Left colon (tissue), 2 donors: ENCODE measurements around the gene C1orf74. TPM values are rescaled to one million over a fixed set of nuclear protein-coding genes. Genes with fewer than 3 reads are reported as not detected.

Source experiments
- ATAC-seq: fragments of 200-7000 bp; cut with Tn5 transposase; one replicate; pipeline ENCODE4 v1.9.1; 2020; ENCODE audit warnings: mild to moderate bottlenecking, moderate library complexity
- DNase-seq, 2 donors: peaks; one replicate each; pipeline ENCODE4 v3.0.0-alpha.2; 2020
- intact Hi-C, 2 donors: fragments of 100-400 bp; cut with DNase I in 1 of 2; cut with micrococcal nuclease in 1 of 2; formaldehyde crosslinking; loops; one replicate each; pipeline versions ENCODE4 v1.11.2 to v1.14.0; 2022; cut with DNase I, micrococcal nuclease
- total RNA-seq, 2 donors: library from RNA; stranded (reverse); fragmentation: NEBNext Ultra II Directional; extraction: Animal tissue kit (Norgen Biotek cat#: 25700); gene quantifications; one replicate each; pipeline ENCODE4 v1.2.1, GENCODE V29; 2021
- donor health status: DM: no; HTN: no; CAD: no.
- donor health status: DM: yes; HTN: yes; CAD: no.

The C1orf74 gene
- total RNA-seq, 2 donors from 2014 or later = 2.0 to 4.5 TPM

DNA sequence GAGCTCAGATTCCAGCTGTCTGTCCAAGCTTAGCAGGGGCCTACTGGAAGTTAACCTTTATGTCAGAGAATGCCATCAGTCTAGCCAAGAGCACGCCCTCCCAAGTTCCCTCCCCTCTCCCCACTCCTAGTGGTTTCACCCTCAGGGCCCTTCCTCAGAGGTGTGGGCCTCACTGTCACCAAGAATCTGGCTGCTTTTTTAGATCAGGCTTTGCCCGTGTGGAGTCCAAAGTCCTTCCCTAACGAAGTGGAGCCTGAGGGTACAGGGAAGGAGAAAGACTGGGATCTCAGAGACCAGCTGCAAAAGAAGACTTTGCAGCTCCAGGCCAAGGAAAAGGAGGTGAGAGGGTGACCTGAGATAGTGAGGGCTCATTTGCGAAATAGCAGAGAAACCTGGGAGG, 4.1 kb downstream of the C1orf74 start:
- intact Hi-C loops = no loop called here
- DNase-seq (no peak), ATAC-seq (no peak)

DNA sequence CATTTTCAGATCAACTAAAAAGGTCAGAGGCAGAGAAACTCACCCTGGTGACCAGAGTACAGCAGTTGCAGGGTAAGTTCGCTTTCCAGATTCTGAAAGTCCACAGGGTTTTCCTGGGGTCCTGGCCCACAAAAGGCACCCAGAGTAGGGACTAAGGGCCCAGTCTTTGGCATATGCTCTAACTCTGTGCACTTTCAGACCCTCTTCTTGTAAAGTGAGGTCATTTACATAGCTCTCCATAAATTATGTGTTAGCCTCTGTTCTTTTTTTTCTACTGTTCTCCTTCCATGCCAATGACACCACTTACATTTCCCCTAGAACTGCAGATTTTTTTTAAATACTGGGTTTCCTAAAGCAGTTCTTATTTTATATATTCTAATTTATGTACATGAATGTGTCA, 6.3 kb downstream of the C1orf74 start:
- no peak for ATAC-seq
- no peak for DNase-seq
- intact Hi-C loops = no loop called here

DNA sequence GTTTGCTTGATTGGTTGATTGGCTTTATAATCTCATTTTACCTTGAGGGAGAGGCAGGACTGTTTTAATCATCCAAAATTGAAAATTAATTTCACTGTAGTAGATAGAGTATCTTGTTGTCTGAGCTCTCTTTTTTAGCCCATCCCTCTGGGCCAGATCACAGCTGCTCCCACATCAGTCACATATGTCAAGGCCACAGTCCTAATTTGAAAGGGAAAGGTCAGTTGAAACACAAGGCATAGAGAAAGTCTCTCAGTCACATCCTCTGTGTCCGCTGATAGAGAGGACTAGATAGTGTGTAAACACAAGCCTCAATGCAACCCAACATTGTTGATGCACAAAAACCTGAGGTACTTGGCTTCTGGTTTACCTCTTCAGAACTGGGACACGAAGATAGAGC, 6.8 kb downstream of the C1orf74 start:
- intact Hi-C loops = no loop called here
- ATAC-seq (no peak), DNase-seq (no peak)

DNA sequence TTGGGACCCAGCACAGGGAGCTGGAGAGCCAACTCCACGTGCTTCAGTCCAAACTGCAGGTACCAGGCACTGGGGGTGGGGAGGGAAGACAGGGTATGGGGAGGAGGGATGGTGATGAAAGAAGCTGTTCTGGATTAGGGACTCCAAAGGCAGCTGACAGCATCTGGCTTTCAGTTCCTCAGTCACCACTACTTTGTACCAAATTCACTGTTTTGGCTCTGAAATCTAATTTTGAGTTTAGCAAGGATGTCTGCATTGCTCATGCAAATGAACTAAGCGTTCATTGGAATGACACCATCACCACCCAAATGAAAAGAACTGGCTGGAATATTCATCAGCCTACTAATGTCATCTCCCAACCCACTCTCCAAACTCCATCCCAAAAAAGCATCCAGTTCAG, 8.7 kb downstream of the C1orf74 start:
- no peak for ATAC-seq
- DNase-seq = no peak
- intact Hi-C loops = no loop called here

DNA sequence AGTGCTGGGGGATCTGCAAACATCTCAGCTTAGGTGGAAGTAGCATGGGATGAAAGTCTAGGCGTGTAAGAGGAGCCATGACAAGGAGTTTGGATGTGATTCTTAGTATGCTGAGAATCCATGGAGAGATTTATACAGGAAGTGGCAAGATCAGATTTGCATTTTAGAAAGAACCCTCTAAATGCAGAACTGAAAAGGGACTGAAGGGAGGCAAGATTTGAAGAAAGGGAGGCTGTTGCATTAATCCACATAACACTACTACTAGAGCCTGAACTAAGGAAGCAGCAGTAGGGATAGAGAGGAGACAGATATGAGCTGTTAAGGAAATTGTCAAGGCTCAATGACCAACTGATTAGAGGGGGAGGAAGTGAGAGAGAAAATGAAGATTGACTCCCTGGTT, 9.8 kb downstream of the C1orf74 start:
- no peak for DNase-seq
- no peak for ATAC-seq
- intact Hi-C loops = no loop called here

DNA sequence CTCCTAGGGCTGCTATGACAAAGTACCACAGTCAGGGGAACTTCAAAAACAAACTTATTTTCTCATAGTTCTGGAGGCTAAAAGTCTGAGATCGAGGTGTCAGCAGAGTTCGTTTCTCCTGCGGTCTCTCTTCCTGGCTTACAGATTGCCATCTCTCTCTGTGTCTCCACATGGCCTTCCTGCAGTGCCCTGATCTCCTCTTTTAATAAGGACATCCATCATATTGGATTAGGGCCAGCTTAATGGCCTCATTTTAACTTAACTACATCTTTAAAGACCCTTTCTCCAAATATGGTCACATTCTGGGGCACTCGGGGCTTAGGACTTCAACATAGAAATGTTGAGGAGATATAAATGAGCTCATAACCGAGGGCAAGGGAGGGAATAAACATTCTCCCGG, 12.2 kb downstream of the C1orf74 start:
- intact Hi-C loops = no loop called here
- ATAC-seq (no peak), DNase-seq (no peak)

DNA sequence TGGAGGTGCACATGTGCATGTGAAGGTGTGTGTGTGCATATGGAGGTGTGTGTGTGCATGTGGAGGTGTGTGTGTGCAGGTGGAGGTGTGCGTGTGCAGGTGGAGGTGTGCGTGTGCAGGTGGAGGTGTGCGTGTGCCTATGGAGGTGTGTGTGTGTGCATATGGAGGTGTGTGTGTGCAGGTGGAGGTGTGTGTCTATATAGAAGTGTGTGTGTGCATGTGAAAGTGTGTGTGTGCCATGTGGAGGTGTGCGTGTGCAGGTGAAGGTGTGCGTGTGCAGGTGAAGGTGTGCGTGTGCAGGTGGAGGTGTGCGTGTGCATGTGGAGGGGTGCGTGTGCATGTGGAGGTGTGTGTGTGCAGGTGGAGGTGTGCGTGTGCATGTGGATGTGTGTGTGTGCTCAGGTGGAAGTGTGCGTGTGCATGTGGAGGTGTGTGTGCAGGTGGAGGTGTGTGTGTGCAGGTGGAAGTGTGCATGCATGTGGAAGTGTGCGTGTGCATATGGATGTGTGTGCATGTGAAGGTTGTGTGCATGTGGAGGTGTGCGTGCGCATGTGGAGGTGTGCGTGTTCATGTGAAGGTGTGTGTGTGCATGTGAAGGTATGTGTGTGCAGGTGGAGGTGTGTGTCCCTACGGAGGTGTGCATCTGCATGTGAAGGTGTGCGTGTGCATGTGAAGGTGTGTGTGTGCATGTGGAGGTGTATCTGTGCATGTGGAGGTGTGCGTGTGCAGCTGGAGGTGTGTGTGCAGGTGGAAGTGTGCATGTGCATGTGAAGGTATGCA, 13.5 kb downstream of the C1orf74 start:
- DNase-seq (no peak), ATAC-seq (no peak)
- intact Hi-C loops = no loop called here

DNA sequence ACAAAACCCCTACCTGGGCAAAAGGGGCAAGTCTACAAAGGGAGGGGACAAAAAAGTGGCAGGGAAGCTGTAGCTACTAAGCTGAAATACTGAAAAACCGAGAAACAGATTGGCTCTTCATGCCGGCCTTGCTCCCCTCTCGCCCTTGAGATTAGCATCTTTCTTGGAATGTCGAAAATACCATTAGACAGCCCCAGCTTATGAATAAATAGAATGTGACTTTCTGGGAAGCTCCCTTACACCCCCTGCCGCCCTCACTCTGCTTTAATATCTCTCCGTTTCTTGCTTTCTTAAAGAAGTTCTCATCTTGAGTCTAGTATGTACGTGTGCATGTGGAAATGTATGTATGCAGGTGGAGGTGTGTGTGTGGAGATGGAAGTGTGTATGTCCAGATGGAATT, 14.4 kb downstream of the C1orf74 start:
- DNase-seq (no peak), ATAC-seq (no peak)
- intact Hi-C loops = no loop called here

DNA sequence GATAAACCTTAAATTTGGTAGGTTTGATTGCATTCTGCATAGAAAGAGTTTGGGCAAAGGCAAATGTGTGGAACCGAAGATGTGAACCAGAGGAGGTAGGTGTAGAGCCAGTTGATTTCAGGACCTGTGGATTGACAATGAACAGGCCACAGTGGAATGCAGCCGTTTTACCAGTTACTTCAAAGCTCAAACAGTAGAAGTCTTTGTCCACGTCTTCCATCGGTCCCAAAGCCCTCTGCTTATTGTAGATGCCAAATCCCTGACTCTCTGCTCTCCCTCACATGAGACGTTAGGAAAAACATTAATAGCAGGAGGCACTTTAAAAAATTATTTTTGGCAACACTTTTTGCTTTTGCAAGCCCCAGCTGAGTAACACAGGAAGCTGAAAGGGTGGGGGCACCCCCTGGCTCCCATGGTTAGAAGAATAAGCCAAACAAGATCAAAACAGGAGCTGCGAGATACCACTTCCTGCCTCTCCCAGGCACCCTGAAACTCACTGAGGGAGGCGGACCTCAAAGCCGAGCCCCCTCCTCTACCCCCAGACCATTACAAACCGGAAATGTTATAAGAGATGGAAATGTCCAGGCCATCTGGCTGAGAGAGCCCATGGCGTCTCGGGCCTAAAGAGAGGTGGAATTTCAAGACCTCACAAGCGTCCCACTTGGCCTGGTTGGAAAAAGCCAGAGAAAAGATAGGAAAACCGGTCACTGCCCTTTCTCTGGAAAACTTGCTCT, 15.0 kb downstream of the C1orf74 start:
- peak; percentile 34 for ATAC-seq
- DNase-seq = peak; percentile 58 to 65
- intact Hi-C loops = no loop called here

DNA sequence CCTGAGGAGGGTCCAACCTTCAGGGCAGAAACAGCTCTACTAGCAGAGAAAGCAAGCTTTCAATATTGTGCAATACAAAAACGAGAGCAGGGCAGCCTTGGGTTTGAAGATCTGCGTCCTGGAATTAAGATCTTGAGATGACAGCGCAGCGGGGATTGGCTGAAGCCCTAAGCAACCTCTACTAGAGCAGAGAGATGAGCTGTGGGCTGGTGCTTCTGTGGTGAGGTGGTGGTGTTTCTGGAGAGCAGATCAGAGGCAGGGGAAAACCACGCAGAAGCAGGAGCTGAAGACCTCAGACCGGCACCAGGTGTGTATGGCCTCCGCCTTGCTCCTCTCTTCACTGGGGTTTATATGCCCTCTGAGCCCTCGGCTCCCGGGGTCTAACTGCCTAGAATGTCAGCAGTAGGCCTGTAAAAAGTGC, 16.0 kb downstream of the C1orf74 start:
- DNase-seq (peak; percentile 53 to 62), ATAC-seq (peak; percentile 45)
- intact Hi-C loops = no loop called here

DNA sequence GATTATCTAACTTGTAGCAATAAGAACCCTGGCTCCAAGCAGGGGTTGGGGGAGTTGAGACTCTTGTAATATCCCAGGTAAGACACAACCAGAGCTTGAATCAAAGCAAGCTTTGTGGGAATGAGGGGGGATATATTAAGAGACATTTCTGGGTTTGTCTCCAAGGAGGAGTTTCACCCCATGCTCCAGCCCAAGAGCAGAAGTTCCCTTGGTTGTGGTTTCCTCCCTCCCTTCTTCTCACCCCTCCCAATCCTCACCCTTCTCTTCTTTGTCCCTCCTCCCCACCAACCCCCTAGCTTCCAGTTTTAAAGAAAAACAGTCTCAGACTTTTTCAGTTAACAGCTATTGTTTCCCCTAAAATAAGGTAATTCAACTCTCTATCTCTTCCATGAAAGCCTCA, 16.7 kb downstream of the C1orf74 start:
- DNase-seq (no peak), ATAC-seq (no peak)
- intact Hi-C loops = no loop called here

DNA sequence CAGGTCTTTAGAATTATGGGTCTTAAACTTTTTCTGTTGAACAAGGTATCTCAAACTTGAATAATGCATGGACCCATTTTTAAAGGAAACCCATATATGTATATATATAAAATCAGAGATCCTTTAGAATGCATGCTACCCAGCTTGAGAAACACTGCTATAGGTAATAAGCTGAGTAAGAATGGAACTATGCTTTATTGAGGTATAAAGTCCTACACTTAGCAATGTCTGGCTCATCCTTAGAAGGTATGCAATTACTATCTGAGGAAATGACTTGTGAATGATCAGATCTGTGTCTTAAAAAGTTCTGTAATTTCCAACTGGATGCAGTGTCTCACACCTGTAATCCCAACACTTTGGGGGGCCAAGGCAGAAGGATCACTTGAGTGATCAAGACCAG, 17.3 kb downstream of the C1orf74 start:
- DNase-seq = no peak
- intact Hi-C loops = no loop called here
- no peak for ATAC-seq

DNA sequence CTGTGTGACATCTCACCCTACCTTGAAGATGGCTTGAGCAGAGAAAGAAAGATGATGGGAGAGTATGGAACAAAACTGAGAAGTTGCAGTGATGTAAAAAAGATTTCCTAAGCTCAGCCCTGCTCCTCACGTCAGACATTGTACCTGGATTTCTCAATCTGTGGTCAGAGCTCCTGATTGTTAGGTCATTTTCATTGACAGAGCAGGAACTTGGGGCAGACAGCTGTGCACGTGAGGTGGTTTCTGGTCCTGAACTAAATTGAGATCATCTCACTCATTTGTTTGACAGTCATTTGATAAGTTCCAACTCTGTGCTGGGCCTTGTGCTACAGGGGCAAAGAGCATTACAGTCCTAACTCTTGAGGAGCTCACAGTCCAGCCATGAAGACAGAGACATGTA, 18.3 kb downstream of the C1orf74 start:
- no peak for DNase-seq
- no peak for ATAC-seq
- intact Hi-C loops = no loop called here

DNA sequence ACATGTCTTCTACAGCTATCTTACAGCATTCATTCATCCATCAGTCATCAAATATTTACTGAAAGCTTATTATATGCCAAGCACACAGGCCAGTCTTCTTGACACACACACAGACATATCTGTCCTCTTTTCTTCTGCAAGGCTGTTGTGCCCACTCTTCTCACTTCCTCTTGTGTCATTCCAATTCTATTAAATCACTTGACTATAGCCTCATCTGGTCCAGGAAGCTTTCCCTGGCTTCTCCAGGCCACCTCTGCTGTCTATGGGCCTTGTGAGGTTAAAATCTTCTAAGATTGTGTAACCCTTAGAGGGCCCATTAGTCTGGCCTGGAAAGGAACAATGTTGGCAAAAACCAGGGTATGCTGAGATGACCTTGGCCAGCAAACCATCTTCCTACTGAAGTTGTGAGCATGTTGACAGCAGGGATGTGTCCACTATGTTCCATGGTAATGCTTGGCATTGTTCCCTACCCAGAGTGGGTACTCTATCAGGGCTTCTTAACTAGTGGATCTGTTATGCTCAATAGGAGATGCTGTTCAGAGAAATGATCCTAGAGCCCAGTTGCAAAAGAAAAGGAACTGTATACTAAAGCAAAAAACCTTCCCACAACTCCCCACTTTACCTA, 23.2 kb downstream of the C1orf74 start:
- no peak for ATAC-seq
- intact Hi-C loops = no loop called here
- DNase-seq = no peak

DNA sequence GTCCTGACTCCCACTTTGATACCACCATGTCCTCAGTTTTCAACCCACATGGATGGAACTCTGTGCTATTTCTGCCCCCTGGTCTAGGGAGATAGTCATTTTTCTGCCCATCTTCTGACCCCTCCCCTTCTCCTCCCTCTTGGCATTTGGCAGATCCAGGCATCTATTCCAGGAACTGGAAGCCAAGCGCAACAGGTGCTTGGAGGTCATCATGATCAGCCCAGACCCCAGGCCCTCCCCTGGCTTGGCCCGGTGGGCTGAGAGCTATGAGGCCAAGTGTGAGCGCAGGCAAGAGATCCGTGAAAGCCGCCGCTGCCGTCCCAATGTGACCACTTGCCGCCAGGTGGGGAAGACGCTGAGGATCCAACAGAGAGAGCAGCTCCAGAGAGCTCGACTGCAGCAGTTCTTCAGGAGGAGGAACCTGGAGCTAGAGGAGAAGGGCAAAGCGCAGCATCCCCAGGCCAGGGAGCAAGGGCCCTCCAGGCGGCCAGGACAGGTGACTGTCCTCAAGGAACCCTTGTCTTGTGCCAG, 24.5 kb downstream of the C1orf74 start:
- no peak for DNase-seq
- ATAC-seq = no peak
- intact Hi-C loops = loop anchor here in 1 of 2 donors (10.0 kb wide), 1 partner anchor 185 kb away; no protein-coding TSS in a partner anchor

DNA sequence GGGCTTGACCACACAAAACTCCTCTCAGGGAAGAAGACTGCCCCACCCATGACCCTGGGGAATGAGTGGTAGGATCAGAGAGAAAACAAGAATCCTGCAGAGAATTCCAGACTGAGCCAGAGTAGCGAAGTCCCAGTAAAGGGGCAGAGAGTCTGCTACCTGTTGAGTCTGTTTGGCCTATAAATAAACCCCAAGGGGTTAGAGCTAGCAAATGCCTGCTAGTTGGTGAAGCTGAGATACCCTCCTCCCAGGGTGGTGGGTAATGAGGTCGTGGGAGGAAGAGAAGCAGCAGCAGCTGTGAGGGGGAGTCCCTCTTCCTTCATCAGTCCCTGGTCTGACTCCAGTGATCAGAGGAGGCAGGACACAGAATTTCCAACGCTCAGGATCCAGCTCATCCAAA, 26.0 kb downstream of the C1orf74 start:
- no peak for DNase-seq
- no peak for ATAC-seq
- intact Hi-C loops = loop anchor here in 1 of 2 donors (10.0 kb wide), 1 partner anchor 184 kb away; no protein-coding TSS in a partner anchor

DNA sequence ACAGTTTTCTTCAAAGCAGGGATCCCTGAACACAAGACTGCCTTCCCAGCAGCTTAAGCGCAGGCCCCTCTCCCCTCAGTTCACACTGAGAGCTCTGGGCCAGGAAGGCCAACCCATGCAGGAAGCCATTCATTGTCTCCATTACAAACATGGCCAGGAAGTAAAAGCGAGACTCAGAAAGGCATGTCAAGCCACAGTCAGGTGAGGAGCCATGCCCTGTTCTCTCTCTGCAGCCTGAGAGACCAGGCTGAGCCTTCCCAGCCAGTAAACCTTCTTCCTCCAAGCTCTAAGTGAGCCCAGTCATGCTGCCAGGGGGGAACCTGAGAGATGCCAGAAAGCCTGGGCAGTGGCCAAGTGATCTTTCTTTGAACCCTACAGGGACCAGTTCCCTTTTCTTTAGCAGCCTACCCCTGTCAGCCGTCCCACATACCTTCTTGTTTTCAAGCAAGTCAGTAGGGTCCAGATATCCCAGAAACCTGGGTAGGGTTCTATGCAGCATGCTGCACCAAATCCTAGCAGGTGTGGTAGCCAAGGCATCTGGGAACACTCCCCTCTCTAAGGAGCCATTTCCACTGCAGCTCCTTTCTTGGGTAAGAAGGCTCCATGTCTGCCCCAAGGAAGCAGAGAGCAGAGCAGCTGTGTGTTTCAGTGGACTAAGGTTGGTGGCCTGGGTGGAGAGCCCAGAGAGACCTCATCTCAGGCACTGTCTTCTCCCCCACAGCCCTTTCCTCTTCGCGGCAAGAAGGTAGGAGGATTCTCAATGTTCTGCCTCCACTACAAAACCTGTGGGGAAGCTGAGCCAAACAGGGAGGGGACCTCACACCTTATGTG, 27.5 kb downstream of the C1orf74 start:
- intact Hi-C loops = loop anchor here in 1 of 2 donors (10.0 kb wide), 1 partner anchor 182 kb away; no protein-coding TSS in a partner anchor
- no peak for ATAC-seq
- DNase-seq = peak in 1 of 2 donors; percentile 37

DNA sequence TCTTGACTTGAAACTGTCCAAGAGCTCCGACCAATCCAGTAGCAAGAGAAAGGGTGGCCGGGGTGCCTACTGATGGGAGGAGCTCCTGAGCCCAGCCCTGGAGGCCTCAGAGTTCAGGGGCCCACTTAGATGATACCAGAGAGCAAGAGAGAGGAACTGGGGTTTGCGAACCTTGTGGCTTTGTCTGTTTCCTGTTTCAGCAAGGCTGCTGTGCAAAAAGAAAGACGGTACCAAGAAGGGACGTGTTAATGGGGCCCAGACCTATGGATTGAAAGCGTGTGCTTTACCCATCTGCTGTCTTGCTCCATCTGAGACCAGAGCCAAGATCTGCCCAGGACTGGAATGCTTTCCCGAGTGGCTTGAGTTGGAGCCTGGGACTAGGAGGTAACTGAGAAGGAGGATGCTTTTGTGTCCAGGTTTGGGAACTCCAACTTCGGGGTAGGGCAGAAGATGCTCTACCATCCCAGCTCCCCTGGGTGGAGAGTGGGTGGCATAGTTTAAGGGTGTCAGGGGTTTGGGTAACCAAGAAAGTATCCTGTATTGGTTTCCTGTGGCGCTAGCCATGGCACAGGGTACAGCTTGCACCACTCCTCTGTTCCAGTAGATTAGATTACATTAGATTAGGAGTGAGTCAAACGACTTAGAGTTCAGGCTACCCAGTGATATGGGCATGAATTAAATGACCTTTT, 28.3 kb downstream of the C1orf74 start, which contains the start of gene TRAF3IP3:
Gene TRAF3IP3, plus strand, starts transcription at position 128 of the 689 bp plus-strand sequence. CDS start 3,987 bp downstream, outside the sequence.
- intact Hi-C loops = loop anchor here in 1 of 2 donors (10.0 kb wide), 1 partner anchor 181 kb away; no protein-coding TSS in a partner anchor
- ATAC-seq = peak; percentile 58
- DNase-seq = peak; percentile 55 to 59
